Epithelial cell of esophagus (primary cell): ENCODE measurements around the gene BTN2A1.

Source experiments
- DNase-seq: peaks from one replicate; pipeline ENCODE4 v3.0.0; 2010; ENCODE audit warnings: low read depth
- H3K4me3 ChIP-seq: 2 replicates; pipeline ENCODE4 v1.5.1; 2011; ENCODE audit warnings: mild to moderate bottlenecking, low read length, control low read depth
- TF ChIP-seq, protein P1 (sequence below): IDR thresholded peaks from 2 replicates; pipeline ENCODE4 v1.5.1; 2011; ENCODE audit warnings: low read depth, mild to moderate bottlenecking, low read length, control low read depth, inconsistent platforms; ENCODE audit not compliant: insufficient read depth; ENCODE audit errors: missing control alignments

Gene BTN2A1

DNA sequence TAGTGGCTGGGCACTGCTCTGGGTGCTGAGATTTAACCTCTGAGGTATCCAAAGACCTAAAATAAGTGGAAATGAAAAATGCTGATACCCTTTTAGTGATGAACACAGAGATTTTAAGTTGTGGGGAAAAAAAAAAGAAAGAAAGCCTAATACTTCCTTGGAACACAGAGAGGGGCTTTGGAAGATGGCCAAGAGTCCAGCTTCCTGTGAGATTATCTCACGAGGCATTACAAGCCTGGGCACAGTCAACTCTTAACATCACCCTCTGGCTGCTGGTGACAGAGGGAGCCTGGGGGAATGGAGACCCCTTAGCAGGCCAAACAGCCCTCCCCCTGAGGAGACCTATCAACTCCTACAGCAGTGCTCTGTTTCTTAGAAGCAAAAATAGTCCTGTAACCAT, 19.7 kb downstream of the BTN2A1 start:
- TF ChIP-seq, protein P1, sequence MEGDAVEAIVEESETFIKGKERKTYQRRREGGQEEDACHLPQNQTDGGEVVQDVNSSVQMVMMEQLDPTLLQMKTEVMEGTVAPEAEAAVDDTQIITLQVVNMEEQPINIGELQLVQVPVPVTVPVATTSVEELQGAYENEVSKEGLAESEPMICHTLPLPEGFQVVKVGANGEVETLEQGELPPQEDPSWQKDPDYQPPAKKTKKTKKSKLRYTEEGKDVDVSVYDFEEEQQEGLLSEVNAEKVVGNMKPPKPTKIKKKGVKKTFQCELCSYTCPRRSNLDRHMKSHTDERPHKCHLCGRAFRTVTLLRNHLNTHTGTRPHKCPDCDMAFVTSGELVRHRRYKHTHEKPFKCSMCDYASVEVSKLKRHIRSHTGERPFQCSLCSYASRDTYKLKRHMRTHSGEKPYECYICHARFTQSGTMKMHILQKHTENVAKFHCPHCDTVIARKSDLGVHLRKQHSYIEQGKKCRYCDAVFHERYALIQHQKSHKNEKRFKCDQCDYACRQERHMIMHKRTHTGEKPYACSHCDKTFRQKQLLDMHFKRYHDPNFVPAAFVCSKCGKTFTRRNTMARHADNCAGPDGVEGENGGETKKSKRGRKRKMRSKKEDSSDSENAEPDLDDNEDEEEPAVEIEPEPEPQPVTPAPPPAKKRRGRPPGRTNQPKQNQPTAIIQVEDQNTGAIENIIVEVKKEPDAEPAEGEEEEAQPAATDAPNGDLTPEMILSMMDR = no peak
- H3K4me3 ChIP-seq = no peak overlapping the region
- DNase-seq = no peak

- TF ChIP-seq, protein P1 = no peak
- H3K4me3 ChIP-seq = no peak overlapping the region
- DNase-seq = no peak
These were observed 20.6 kb downstream of the BTN2A1 start for GRCh38 chr6:26478100-26478984.

DNA sequence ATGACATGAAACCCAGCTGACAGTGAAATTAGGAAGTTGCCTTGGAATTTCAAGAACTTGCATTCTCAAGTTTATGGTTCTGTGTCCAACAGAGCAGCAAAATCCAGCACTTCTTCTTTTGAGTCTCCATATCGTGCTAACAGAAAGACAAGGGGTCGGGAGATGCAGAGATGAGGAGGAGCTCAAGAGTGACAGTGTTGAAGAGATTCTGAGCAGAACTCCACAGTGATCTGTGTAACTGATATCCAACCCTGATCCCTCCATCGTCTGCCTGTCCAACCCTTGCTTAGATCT, 21.2 kb downstream of the BTN2A1 start:
- TF ChIP-seq, protein P1 = no peak
- DNase-seq = no peak
- H3K4me3 ChIP-seq = no peak overlapping the region

- DNase-seq = no peak
- H3K4me3 ChIP-seq = no peak overlapping the region
- TF ChIP-seq, protein P1 = no peak
These were observed 24.6 kb downstream of the BTN2A1 start for GRCh38 chr6:26482338-26482737.

GRCh38 chr6:26483727-26484126, 26.0 kb downstream of the BTN2A1 start:
- no peak overlapping the region for H3K4me3 ChIP-seq
- TF ChIP-seq, protein P1 = no peak
- no peak for DNase-seq

DNA sequence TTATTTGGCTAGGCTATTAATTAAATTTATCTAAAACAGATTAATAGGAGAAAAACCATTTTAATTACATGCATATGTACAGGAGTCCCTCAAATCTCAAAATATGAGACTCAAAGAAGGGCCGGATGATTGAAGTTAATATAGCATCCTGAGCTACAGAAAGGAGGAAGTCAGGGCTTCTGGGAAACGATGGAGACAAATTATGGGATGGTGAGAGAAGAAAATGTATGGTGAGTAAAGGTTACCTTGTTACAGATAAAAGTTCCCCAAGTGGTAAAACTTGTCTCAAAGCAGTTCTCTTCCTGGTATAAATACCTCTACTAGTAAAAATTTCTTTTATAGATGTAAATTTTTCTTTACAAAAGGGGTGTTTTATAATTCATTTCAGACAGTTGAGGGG, 26.4 kb downstream of the BTN2A1 start:
- no peak for DNase-seq
- no peak overlapping the region for H3K4me3 ChIP-seq
- TF ChIP-seq, protein P1 = no peak
